Muscle of back (tissue), 11 donors: ENCODE measurements around the gene PAQR4. TPM values are rescaled to one million over a fixed set of nuclear protein-coding genes. Genes with fewer than 3 reads are reported as not detected.
"Not testable (repeated sequence)": the region's sequence is repeated elsewhere in the genome, so short reads cannot be mapped to it uniquely, and the experiment has no call there.

ENCODE experiments used
- DNase-seq, 3 donors: peaks; one replicate each; pipeline versions ENCODE4 v3.0.0 to v3.0.0-alpha.2; 2013
- polyA plus RNA-seq, 10 donors: library from polyadenylated mRNA; unstranded; fragments of 120-200 nt; gene quantifications; one replicate each; pipeline ENCODE4 v1.2.1, GENCODE V29; 2013; ENCODE audit not compliant: insufficient read length in 10 of 10

The PAQR4 gene
- polyA plus RNA-seq, 10 donors = 4.9 to 13.2 (median 7.2) TPM

DNA sequence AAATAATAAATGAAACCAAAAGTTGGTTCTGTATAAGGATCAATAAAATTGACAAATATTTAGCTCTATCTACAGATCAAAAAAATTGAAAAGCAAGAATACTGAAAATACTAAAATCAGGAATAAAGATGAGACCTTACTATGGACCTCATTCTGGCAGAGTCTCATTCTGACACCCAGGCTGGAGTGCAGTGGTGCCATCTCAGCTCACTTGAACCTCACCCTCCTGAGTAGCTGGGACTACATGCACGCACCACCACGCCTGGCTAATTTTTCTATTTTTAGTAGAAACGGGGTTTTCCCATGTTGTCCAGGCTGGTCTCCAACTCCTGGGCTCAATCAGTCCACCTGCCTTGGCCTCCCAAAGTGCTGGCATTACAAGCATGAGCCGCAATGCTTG is 27.1 kb upstream of the PAQR4 start:
- no peak for DNase-seq

DNA sequence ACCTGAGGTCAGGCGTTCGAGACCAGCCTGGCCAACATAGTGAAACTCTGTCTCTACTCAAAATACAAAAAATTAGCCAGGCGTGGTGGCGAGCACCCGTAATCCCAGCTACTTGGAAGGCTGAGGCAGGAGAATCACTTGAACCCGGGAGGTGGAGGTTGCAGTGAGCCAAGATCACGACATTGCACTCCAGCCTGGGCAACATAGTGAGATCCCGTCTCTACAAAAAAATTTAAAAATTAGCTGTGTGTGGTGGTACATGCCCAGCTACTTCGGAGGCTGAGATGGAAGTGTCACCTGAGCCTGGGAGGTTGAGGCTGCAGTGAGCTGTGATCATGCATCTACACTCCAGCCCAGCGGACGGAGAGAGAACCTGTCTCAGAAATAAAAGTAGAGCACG is 25.4 kb upstream of the PAQR4 start:
- DNase-seq = not testable (repeated sequence)

DNA sequence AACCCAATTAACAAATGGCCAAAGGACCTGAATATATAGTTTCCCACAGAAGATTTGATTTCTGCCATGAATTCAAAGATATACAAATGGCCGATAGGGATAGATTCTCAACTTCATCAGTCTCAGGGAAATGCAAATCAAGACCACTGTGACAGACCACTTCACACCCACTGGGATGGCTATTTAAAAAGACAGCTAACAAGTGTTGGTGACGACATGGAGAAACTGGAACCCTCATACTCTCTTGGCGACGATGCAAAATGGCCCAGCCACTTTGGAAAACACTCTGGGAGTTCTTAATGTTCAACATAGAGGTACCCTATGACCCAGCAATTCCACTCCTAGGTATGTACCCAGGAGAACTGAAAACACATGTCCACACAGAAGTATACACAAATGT is 22.5 kb upstream of the PAQR4 start:
- DNase-seq = no peak

DNA sequence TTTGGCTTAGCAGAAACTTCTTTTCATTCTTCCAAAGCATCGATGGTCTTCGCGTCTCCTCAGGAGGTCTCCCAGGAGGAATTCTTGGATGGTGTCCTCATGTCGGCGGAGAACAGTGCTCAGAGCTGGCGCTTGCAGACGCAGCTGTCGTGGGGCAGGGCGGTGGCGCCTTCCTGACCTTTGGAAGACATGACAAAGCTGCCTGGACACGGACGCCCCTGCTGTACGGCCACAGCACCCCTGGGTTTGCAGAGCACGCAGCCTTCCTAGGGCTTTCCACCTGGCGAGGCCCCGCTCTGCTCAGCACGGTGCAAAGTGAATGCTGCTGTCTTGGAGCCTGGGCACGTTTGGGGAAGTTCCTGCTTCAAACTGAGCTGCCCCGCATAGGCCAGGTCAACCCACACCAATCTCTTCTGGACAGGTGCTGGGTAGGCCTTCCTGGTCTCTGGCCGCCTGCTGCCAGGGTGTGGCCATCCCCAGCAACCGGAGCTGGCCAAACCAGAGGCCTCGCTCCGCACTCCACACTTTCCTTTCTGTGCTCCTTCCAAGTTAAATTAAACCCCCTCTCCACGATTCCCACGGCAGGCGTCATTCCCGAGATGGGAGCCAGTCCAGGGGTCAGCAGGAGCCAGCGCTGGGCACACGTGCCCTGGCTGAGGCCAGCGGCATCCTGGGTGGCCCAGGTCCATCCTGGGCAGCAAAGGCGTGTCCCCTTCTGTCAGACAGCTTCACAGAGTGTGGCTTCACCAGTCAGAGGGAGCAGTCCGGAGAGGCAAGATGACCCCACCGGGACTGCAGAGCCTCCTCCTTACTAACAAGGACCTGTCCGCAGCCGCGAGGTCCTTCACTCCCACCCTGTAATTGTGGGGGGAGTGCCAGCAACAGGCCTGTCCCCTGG is 20.1 kb upstream of the PAQR4 start:
- DNase-seq = no peak

DNA sequence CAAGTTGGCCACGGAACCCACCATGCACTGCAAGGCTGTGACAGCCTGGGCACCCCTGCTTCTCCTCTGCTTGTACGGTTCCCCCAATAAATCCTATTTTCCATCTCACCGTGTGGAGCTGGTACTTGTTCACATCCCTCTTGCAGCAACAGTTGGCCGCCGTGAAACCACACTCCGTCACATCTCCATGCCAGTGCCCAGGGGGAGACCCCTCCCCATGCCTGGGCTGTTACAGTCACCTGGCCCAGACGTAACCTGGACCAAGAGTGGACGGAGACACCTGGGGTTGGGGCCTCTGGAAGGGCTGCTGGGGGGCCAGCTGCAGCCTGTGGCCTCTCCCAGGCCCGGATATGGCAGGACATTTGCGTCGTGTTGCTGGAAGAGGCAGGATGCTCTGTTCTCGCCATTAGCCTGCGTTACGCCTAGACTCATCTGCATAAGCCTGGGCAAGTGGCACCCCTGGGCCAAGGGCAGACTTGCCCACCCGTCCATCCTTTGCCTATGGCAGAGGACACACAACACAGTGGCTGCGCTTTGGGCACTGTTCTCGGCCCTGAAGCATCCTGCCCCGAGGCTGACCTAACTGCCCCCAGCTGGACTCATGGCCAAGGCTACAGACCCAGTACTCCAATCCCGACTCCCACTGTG is 19.3 kb upstream of the PAQR4 start:
- DNase-seq = no peak

DNA sequence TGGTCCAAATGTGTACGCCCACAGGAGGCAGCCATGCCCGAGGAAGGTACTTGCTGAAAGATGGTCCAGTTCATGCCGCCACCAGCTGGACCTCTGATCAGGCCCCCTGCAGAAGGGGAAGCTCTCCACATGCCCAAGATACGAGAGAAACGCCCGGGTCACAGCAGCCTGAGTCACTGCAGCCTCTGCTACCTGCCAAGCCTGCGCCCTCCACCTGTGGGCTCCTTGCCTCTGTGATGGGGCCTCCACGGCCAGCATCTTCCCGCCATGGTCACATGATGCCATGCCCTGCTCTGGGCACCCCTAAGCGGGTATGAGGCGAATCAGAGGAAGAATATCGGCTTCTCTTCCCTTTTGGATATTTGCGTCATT is 18.8 kb upstream of the PAQR4 start:
- DNase-seq = no peak

DNA sequence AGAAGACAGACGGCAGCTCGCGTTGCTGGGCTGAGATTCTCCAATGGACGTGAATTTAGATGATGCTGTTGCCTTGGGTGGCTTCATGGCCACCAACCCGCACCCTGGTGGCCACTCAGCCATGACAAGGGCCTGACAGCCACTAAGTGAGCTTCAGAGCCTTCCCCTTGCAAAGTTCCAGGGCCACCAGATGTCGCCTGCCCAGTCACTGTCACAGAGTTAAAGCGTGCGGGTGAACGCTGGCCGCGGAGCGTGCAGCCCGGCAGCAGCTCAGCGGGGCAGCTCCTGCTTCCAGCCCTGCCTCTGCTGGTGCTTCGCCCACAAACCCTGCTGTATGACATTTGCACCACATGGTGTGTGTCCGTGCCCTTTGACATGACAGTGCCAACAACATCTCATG is 18.4 kb upstream of the PAQR4 start:
- no peak for DNase-seq

DNA sequence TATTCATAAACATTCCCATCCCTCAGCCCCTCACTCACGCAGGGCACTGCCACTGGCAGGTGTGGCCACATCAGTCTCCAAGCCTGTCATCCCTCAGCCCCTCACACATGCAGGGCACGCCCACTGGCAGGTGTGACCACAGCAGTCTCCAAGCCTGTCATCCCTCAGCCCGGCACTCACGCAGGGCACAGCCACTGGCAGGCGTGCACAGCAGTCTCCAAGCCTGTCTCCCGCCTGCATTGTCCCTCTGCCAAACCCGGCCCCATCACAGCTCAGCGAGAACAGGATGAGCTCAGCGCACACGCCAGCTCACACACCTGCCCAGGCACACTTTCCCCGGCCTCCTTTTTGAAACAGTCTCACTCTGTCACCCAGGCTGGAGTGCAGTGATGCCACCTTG is 16.5 kb upstream of the PAQR4 start:
- no peak for DNase-seq

DNA sequence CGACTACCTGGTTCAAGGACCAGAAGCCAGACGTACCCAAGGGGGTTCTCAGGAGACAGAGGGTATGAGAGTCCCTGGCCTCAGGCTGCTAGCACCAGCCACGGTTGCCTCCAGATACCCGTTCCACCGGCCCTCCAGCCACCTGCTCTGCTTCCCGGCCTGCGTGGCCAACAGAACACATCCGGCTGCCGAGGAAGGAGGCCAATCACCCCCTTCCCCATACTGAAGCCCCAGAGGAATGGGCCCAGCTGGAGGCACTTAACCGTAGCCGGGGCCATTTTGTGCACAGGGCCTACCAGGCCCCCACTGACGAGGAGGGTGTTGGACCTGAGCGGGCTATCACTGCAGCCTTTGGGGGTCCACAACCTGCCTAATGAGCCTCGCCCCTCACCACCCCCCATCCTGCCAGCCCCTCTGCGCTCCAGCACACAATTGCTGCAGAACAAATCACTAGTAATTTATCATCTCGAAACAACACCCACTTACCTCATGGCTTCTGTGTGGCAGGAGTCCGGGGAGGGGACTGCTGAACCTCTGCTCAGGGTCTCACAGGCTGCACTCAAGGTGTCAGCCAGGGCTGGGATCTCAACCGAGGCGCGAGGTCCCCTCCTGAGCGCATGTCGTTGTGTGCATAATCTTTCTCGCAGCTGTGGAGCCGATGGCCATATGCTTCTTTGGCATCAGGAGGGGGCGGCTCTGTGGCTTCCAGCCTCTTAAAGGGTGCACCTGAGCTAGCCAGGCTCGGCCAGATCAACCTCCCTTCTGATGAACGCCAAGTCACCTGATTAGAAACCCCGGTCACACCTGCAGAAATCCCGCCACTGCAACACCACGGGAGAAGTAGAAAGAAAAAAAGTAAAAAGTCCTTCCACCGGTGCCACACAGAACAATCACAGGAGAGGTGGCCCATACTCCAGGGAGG is 15.2 kb upstream of the PAQR4 start:
- DNase-seq = no peak

DNA sequence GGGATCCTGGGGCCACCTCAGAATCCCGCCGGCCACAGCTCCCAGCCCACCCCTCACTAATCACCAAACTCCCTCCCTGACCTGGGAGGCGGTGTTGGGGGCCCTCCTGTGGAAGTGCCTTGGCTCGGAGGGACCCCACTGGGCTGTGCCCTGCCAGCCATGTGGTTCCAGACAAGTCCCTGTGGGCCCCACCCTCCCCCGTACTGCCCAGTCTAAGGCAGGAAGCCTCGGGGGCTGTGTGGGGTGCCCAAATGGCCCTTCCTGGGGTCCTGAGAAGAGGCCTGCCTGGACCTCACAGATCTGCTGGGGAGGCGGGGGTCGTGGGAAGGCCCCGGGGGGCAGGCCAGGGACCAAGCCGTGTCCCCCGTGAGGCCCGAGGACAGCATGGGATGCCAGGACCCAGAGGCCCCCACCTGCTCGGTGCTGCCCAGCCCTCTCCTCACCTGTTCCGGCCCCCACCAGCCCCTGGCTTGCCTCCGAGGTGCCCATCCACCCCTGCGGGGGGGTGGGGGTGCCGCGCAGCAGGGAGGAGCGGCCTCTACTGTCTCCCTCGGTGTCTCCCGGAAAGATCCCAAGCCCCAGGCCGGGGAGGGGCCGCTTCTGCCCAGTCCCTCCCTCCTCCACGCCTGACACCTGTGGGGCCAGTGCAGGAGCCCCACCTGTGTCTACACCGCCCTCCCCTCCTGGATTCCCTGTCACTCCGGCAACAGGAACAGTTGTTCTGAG is 14.3 kb upstream of the PAQR4 start:
- no peak for DNase-seq

DNA sequence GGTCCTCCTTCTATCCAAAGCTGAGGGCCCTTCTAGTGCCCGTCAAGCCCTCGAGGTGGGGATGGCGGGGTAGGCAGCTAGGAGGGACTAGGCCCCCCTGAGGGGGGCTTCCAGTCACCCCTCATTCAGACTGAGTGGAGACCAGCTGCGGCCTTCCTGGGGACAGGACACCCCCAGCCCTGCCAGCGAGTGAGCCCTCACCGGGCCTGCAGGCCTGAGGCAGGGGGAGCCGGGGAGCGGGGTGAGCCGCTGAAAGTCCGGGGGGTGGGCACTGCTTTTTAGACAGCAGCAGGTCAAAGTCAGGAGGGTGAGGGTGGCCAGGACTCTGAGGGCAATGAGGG is 13.7 kb upstream of the PAQR4 start:
- DNase-seq = no peak

DNA sequence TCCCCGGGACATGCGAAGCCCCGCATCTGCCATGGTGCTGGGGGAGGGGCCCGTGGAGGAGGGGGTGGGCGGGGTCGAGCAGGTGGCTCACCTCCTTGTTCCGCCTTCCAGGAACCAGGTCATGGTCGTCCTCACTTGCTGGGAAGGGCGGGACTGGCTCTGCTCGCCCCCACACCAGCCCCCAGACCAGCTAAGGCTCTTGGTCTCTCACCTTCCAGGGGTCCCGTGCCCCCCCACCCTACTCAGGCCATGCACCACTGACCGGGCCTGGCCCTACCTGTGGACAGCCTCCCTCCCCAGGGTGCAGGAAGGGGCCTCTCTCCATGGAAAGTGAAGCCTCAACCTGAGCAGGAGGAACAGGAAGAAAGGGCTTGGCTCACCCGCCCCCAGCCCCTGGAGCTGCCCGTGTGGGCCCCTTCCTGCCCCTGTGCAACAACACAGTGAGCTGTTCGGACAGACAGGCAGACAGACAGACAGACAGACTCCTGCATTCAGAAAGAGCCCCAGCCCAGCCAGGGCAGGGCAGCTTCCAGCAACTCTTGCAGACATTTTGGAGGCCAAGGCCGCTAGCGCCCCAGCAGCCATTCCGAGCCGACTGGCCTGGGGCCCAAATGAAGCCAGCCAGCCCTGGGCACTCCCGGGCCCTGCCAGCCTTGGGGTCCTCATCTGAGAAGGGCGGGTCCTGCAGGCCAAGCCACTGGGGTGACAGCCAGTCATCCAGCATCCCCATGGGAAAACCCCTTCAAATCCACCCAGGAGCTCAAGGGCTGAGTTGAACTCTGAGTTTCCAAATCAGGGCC is 13.2 kb upstream of the PAQR4 start:
- no peak for DNase-seq

DNA sequence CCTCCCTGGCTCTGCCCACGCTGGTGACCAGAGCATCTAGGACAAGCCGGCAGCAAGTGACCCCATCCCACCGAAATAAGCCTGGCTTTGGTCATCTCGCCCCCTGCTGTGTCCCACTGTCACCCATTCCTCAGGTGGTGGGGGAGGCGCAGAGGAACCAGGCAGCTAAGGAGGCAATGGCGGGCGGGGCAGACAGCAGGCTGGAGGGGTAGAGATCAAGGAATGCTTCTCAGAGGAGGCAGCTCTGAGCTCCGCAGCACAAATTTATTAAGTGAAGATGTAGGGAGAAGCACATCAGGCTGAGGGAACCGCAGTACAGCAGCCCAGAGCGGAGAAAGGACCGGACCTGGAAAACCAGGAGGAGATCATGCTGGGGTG is 12.6 kb upstream of the PAQR4 start:
- no peak for DNase-seq

DNA sequence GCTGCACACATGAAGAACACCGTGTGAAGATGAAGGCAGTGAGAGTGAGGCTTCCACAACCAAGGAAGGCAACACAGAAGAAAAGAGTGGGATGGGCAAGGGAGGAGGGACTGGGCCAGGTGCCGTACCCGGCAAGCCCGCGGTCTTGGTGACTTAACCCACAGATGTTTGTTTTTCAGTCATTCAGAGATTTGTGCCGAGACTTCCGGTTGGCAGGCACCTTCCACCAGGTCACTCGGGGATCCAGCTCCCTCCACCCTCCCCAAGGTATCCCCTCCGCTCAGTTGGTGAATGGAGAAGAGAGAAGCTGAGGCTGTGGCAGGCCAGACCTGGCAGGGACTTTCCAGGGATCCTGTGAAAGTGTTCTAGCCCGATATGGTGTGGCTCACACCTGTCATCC is 9.9 kb upstream of the PAQR4 start:
- DNase-seq = no peak

DNA sequence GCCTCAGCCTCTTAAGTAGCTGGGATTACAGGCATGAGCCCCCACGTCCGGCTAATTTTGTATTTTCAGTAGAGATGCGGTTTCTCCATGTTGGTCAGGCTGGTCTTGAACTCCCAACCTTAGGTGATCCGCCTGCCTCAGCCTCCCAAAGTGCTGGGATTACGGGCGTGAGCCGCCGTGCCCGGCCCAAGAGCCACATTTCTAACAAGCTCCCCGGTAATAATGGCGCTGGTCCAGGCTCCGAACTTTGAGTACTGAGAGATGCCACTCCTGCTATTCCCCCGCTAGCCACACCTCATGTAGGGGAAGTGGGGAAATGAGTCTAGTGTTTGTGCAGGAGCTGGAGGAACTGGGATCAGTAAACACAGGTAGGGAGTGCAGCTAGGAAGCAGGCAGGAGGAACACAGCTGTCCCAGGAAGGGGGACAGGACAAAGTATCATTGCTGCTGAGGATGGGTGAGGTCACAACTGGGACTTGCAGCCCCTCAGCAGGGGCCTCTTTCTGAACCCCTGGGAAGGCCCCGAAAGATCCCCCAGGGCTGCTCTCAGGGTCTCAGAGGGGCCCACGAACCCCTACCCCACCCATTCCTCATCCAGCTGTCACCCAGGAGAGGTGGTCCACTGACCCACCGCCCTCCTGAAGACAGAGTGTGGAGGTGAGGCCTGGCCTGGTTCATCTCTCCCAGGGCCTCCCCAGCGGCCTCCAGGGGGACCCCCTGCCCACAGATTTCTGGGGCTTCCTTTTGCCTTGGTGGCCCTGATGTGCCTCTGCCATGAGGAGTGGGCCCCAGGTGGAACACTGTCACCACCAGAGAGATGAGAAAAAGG is 8.8 kb upstream of the PAQR4 start:
- DNase-seq = no peak

DNA sequence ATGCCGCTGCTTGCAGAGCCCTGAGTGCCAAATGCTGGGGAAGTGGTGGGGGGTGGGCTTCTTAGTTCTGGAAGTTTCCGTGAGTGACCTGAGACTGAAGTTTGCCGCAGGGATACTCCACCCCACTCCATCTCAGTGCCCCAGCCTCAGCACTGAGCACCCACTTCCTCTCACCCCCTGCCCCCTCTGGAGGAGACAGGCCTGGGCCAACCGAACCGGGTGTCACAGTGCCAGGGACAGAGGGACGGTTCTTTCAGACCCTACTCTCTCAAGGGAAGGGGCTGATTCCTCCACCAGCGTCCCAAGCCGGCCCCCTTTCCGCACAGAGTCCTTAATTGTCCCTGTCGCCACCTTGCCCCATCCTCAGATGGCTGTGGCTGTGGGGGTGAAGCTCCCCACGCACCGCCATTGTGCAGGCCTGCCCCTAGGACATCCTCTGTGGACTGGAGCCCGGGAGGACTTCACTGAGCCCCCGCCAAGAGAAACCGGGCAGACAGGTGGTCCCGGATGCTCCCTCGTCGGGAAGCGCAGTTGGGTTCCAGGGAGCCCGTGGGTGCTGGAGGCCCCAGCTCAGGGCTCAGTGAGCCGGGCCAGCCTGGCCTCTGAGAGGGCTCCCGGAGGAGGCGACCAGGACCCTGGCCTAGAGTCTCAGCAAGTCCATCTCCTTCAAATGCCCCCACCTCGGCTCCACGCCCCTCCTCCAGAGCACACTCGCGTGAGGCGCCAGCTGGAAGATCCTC is 6.6 kb upstream of the PAQR4 start:
- DNase-seq = no peak

DNA sequence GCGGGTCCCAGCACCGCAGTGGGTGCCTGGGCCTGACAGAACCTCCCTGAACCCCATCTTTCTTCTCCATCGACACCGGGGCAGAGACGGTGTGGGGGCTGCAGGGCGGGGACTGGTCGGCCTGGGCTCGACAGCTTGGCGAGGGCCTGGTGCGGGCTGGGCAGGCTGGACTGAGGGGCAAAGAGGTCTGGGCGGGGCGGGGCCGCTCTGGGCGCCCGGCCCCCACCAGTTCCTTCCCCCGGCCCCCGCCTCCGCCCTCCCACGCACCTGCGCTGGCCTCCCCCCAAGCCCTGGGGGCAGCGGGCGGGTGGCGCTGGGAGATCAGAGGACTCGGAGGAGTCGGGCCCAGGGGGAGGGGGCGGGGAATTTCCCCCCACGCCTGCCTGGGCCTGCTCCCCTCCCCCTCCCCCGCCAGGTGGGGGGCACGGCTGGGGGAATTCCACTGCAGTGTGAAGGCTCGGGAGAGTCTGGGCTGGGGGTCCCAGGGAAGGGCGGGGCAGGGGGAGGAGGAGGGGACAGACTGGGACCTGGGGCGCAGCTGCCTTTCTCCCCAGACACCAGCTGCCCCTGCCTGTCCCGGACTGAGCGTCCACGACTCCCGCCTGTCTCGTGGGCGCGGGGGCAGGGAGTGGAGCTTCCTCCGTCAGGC is 6.0 kb upstream of the PAQR4 start:
- DNase-seq = no peak

DNA sequence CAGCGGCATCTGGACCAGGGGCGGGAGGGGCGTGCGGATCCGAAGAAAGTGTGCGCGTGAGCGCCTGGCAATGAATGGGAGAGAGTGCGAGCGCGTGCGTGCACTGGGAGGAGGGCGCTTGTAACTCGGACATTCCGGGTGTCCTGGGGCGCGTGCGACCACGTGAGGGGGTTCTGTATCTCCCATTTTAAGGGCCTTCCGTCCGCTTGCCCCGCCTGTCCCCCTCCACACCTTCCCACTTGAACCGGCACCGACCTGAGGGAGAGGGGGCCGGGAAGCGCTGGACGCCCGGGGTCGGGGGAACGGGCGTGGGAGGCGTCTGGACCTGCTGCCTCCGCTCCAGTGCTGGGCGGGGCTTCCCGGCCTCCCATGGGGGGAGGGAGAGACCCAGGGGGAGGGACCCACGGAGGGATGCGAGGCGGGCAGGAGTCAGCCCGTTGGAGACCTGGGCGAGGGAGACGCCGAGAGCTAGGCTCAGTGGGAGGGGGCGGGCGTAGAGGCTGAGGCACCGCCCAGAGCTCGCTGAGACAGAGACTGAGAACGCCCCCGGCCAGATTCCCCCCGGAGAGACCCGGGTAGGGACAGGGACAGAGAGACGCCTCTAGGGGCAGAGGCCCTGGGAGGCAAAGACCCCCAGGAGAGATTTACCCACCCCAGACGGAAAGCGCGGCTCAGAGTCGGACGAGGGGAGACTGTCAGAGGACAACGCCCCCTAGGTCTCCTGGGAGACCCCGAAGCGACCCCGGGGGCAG is 5.2 kb upstream of the PAQR4 start, which contains the start of gene KREMEN2:
Gene KREMEN2, plus strand, starts transcription at position 553 of the 752 bp plus-strand sequence. CDS start 246 bp downstream, outside the sequence.
- DNase-seq = no peak
